GM19035 (cell line): ENCODE results near the gene UTP20.
"Not testable (repeated sequence)": the region's sequence is repeated elsewhere in the genome, so short reads cannot be mapped to it uniquely, and the experiment has no call there.

Source experiments
- ATAC-seq: cut with Tn5 transposase; IDR thresholded peaks from one replicate; pipeline ENCODE4 v1.9.1; 2021; ENCODE audit not compliant: unreplicated experiment

Gene UTP20

DNA sequence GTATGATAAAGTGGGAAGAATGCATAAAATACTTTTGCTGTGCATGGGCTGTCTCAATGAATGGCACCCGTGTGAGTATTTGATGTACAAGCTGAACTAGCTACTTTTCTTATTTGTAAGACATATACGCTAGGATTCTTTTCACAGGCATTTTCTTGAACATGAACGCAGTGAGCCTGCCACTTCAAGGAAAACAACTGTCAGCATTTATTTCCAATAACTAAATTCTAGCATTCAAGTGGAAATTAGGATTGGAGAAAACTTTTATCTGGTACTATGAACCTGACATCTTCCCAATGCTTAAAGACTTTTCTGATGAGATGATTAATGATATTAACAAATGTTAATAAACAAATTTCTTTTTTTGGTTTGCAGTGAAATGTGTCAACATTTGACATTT, 45.7 kb downstream of the UTP20 start:
- ATAC-seq: no peak

GRCh38 chr12:101327051-101327450, 47.1 kb downstream of the UTP20 start:
- ATAC-seq: no peak

DNA sequence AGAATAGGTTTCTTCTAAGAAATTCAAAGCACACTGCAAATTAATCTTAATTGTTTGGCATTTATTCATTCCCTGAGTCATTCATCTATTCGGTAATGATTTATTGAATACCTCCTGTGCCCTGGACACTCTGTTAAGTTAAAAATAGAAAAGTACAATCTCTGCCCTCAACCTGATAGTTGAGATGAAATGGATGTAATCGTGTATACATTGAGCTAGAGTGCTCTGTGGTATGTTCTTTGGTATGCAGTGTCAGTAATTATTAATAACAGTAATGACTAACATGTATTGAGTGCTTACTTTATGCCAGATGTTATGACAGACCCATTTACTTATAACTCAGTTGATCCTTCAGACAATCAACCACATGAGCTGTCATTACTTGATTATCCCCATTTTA, 47.6 kb downstream of the UTP20 start:
- no peak for ATAC-seq

DNA sequence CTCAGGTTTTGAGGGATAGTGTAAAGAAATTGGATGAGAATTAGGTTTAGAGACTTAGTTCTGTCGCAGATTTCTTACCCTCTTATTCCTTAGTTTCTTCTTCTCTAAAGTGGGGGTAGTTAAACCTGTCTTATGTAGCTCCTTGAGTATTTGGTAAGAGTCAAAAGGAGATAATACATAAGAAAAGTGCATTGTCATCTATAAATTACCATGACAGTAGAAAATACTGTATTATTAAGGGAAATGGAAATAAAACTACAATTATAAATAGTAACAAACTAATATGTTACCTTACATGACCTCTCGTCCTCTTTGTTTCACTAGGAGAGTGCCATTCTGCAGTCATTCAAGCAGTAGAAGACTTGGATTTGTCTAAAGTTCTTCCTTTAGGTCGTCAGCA, 49.0 kb downstream of the UTP20 start:
- no peak for ATAC-seq

GRCh38 chr12:101330631-101331030, 50.7 kb downstream of the UTP20 start:
- no peak for ATAC-seq

GRCh38 chr12:101336437-101336836, 56.5 kb downstream of the UTP20 start:
- no peak for ATAC-seq

DNA sequence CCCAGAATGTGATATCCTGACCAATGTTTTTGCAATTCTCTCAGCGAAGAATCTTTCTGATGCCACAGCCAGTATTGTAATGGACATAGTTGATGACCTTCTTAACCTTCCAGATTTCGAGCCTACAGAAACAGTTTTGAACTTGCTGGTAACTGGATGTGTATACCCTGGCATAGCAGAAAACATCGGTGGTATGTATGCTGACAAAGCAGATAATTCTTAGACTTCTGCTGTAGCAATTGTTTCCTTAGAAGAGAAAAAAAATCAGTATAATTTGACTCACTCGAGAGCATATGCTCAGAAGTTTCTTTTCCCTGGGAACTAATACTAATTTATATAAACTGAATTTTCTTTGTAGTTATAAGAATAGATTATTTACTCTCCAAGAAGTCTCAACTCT, 58.2 kb downstream of the UTP20 start:
- ATAC-seq: no peak

DNA sequence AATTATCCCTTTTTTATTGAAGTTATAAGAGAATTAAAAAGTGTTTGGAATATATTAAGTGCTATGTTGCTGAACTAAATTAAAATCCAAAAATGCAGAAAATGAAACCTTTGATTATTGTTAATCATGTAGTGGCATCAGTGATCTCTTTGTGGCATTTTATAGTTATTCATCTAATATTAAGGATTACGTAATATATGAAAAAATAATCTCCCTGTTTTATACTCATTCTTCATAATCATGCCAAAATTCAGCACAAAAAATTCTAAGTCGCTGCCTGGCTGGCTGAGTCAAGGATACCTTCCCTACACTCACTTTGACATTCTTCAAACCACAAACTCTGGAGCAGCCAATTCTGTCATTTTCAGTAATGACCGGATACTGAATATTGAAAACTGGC, 64.0 kb downstream of the UTP20 start:
- no peak for ATAC-seq

GRCh38 chr12:101351682-101352081, 71.8 kb downstream of the UTP20 start:
- no peak for ATAC-seq

DNA sequence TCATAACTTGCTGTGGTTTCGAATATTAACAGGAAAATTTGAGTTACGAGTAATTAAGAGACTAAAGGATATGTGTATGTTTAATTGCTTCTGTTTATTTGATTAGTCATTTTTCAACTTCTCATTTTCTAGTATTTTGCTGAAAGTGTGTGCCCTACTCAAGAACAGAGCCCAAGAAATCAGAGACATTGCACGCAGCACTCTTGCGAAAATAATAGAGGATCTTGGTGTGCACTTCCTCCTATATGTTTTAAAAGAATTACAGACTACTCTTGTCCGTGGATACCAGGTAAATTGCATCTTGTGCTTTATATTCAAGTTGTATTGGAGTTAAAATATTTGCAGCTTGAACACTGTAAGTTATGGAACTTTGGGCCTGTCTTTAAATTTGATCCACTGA, 76.9 kb downstream of the UTP20 start:
- no peak for ATAC-seq

GRCh38 chr12:101361455-101361854, 81.5 kb downstream of the UTP20 start:
- ATAC-seq: no peak

DNA sequence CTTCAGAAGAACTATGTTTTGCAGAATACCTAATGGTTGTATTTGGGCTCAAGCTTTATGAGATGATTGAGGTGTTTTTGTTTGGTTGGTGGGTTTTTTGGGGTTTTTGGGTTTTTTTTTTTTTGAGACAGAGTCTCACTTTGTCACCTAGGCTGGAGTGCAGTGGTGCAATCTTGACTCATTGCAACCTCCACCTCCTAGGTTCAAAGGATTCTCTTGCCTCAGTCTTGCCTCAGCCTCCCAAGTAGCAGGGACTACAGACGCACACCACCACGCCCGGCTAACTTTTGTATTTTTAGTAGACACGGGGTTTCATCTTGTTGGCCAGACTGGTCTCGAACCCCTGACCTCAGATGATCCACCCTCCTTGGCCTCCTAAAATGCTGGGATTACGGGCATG, 88.1 kb downstream of the UTP20 start:
- no peak for ATAC-seq

DNA sequence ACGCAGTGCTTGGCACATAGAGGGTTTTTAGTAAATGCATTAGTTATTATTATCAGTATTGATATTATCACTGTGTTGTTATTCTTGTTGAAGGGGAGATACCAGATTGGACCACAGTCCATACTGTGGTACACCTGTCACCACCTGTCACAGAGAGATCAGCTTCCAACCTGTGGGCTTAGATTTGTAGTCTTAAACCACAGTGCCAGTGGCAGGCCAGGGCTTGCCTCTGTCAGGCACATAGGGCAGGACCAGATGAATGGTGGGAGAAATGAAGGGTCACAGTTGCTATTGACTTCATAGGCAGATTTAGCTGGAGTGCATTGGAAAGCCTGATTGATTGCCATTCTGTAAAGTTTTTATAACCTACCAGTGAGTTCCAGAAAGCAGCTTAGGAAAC, 92.5 kb downstream of the UTP20 start:
- no peak for ATAC-seq

DNA sequence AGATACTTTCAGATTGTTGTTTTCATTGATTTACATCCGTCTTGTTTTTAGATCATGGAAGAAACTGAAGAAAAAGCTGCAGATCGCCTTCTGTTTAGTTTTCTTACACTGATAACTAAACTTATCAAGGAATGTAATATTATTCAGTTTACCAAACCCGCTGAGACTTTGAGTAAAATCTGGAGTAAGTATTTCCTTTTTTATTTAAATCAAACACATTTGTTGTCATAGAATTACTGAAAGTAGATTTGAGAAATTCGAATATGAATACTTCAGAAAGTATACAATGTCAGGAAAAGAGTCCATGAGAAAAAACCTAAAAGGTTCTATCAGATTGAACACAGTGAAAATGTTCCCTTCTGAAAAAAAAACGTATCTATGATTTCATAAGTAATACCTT, 95.7 kb downstream of the UTP20 start:
- no peak for ATAC-seq

DNA sequence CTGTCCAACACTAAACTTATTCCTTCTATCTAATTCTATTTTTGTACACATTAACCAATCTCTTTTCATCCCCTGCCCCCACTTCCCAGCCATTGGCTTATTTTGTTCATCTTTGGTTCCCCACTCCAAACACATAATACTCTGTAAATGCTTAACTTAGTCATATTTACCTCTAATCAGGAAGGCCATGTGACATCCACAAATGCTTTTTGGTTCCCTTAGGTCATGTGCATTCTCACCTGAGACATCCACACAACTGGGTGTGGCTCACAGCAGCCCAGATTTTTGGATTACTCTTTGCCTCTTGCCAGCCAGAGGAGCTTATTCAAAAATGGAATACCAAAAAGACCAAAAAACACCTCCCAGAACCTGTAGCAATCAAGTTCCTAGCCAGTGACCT, 99.2 kb downstream of the UTP20 start:
- no peak for ATAC-seq

GRCh38 chr12:101391181-101391580, 111.3 kb downstream of the UTP20 start:
- ATAC-seq: not testable (repeated sequence)

DNA sequence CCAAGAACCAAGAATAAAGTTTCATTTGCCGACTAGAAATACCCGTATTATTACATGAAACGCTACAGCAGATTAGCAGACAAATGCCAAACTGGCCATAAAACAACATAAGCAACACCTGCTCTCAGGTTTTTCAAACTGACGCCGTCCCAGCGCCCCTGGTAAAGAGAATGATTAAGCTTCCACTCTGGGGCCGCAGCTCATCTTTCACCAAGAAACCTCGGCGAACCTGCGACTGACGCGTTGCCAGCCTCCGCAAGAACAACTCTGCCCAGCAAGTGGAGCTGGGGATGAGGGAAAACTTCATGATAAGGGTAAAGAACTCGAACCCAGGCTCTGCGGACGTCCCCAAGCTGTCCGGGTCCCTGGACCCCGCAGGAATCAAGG, 127.1 kb downstream of the UTP20 start:
- ATAC-seq: peak; percentile 15

GRCh38 chr12:101407436-101408345, 127.8 kb downstream of the UTP20 start, which contains the start of gene ARL1:
Gene ARL1 (minus strand): TSS chr12:101407772. CDS start chr12:101407645, 127 bp downstream.
- peak; percentile 86 for ATAC-seq

- ATAC-seq: not testable (repeated sequence)
Measured at GRCh38 chr12:101410169-101410568, 130.3 kb downstream of the UTP20 start.

GRCh38 chr12:101414533-101415119, 134.7 kb downstream of the UTP20 start:
- ATAC-seq: no peak

- no peak for ATAC-seq
Measured at GRCh38 chr12:101415228-101415627, 135.3 kb downstream of the UTP20 start.

GRCh38 chr12:101422066-101422465, 142.2 kb downstream of the UTP20 start:
- ATAC-seq: not testable (repeated sequence)
